IMR-90 (cell line): ENCODE data around the gene PRSS56. TPM values are rescaled to one million over a fixed set of nuclear protein-coding genes. Genes with fewer than 3 reads are reported as not detected.

Experiments used
- ATAC-seq: fragments of 200-7000 bp; cut with Tn5 transposase; 2 replicates; pipeline ENCODE4 v1.9.1; 2020; ENCODE audit warnings: low read depth, mild to moderate bottlenecking, moderate library complexity
- BruUV-seq: library from RNA; stranded (reverse); fragments of 400-500 nt; replicated peaks from 2 replicates; lab custom pipeline; 2021; lab: Mats Ljungman, UMichigan
- CTCF ChIA-PET: fragments of 300-600 bp; formaldehyde crosslinking; extraction: SDS; loops from one replicate; lab custom pipeline; 2021; ENCODE audit warnings: antibody characterized with exemption; lab: Yijun Ruan, JAX
- POLR2A ChIA-PET: fragments of 300-600 bp; sonication (Branson Sonifier 250); formaldehyde crosslinking; loops from one replicate; lab custom pipeline; 2022; ENCODE audit warnings: antibody characterized with exemption; ENCODE audit not compliant: unreplicated experiment; lab: Charles Lee
- DNase-seq: peaks from one replicate; pipeline ENCODE4 v3.0.0; 2013
- H2AFZ ChIP-seq: replicated peaks from 2 replicates; pipeline ENCODE3; 2013; ENCODE audit warnings: low read length, mild to moderate bottlenecking; ENCODE audit not compliant: poor library complexity
- H2AK5ac ChIP-seq: 2 replicates; pipeline ENCODE4 v1.6.1; 2013; ENCODE audit warnings: low read depth, low read length, inconsistent platforms
- H2AK9ac ChIP-seq: replicated peaks from 2 replicates; pipeline ENCODE3; 2013; ENCODE audit warnings: mild to moderate bottlenecking, low read depth, low read length, moderate library complexity; ENCODE audit not compliant: poor library complexity
- H2BK120ac ChIP-seq: 2 replicates; pipeline ENCODE4 v1.6.1; 2013; ENCODE audit warnings: low read depth, low read length, inconsistent platforms
- H2BK15ac ChIP-seq: 3 replicates; pipeline ENCODE4 v1.6.1; 2013; ENCODE audit warnings: low read depth, low read length, inconsistent platforms
- H2BK20ac ChIP-seq: 2 replicates; pipeline ENCODE4 v1.6.1; 2013; ENCODE audit warnings: low read depth, mild to moderate bottlenecking, inconsistent platforms, low read length, moderate library complexity
- H2BK5ac ChIP-seq: 2 replicates; pipeline ENCODE4 v1.6.1; 2013; ENCODE audit warnings: mild to moderate bottlenecking, low read depth, low read length, inconsistent platforms; ENCODE audit not compliant: poor library complexity, severe bottlenecking
- H3K14ac ChIP-seq: replicated peaks from 2 replicates; pipeline ENCODE4 v1.6.1; 2013; ENCODE audit warnings: low read depth, low read length, inconsistent platforms
- H3K18ac ChIP-seq: 2 replicates; pipeline ENCODE4 v1.6.1; 2013; ENCODE audit warnings: low read depth, low read length, control low read depth
- H3K23ac ChIP-seq: 2 replicates; pipeline ENCODE4 v1.6.1; 2013; ENCODE audit warnings: low read depth, low read length, inconsistent platforms
- H3K27ac ChIP-seq: 2 replicates; pipeline ENCODE4 v1.5.1; 2013; ENCODE audit warnings: mild to moderate bottlenecking, control low read depth, low read length; ENCODE audit not compliant: insufficient read depth
- H3K27me3 ChIP-seq: 2 replicates; pipeline ENCODE4 v1.6.1; 2013; ENCODE audit warnings: low read length; ENCODE audit not compliant: control insufficient read depth, insufficient read depth
- H3K36me3 ChIP-seq: 2 replicates; pipeline ENCODE4 v1.6.1; 2013; ENCODE audit warnings: low read length, mixed read lengths; ENCODE audit not compliant: control insufficient read depth, insufficient read depth
- H3K4ac ChIP-seq: 2 replicates; pipeline ENCODE4 v1.6.1; 2013; ENCODE audit warnings: low read depth, low read length, inconsistent platforms
- H3K4me1 ChIP-seq: 2 replicates; pipeline ENCODE4 v1.6.1; 2013; ENCODE audit warnings: low read length, mixed read lengths; ENCODE audit not compliant: control insufficient read depth, insufficient read depth
- H3K4me2 ChIP-seq: 2 replicates; pipeline ENCODE4 v1.6.1; 2013; ENCODE audit warnings: low read depth, mild to moderate bottlenecking, control low read depth, low read length, moderate library complexity
- H3K4me3 ChIP-seq: 2 replicates; pipeline ENCODE4 v1.5.1; 2013; ENCODE audit warnings: low read depth, mild to moderate bottlenecking, control low read depth, low read length, moderate library complexity; ENCODE audit not compliant: insufficient read depth
- H3K56ac ChIP-seq: 2 replicates; pipeline ENCODE4 v1.6.1; 2013; ENCODE audit warnings: low read length, inconsistent platforms; ENCODE audit not compliant: insufficient read depth; ENCODE audit errors: extremely low read depth
- H3K79me1 ChIP-seq, 2 experiments: 2 replicates each; pipeline ENCODE4 v1.6.1; 2013; ENCODE audit warnings: low read length in 2 of 2, inconsistent platforms in 1 of 2, low read depth in 1 of 2
- H3K9ac ChIP-seq: 2 replicates; pipeline ENCODE4 v1.6.1; 2013; ENCODE audit warnings: low read depth, low read length, control low read depth
- H3K9me1 ChIP-seq: 2 replicates; pipeline ENCODE4 v1.6.1; 2013; ENCODE audit warnings: low read length, inconsistent platforms; ENCODE audit not compliant: insufficient read depth
- H3K9me3 ChIP-seq: 2 replicates; pipeline ENCODE4 v1.6.1; 2013; ENCODE audit warnings: low read length; ENCODE audit not compliant: control insufficient read depth, insufficient read depth
- H4K20me1 ChIP-seq: 2 replicates; pipeline ENCODE4 v1.6.1; 2013; ENCODE audit warnings: low read length, inconsistent platforms; ENCODE audit not compliant: insufficient read depth
- H4K5ac ChIP-seq: 2 replicates; pipeline ENCODE4 v1.6.1; 2013; ENCODE audit warnings: mild to moderate bottlenecking, low read depth, low read length, control low read depth
- H4K8ac ChIP-seq, 2 experiments: 2 replicates each; pipeline ENCODE4 v1.6.1; 2013; ENCODE audit warnings: low read depth in 2 of 2, low read length in 2 of 2, control low read depth in 1 of 2, inconsistent platforms in 1 of 2
- H4K91ac ChIP-seq: 2 replicates; pipeline ENCODE4 v1.6.1; 2013; ENCODE audit warnings: low read depth, low read length, inconsistent platforms; ENCODE audit not compliant: insufficient read depth
- BHLHE40 ChIP-seq: fragments of 150-350 bp; IDR thresholded peaks from 2 replicates; pipeline ENCODE4 v1.6.1; 2016; ENCODE audit warnings: mild to moderate bottlenecking, low read depth, low read length
- CEBPB ChIP-seq: IDR thresholded peaks from 2 replicates; pipeline ENCODE4 v1.6.1; 2012; ENCODE audit warnings: low read depth, low read length, improper control_type of control experiment
- CTCF ChIP-seq: conservative IDR thresholded peaks from 2 replicates; pipeline ENCODE4 v1.5.1; 2012; ENCODE audit warnings: mild to moderate bottlenecking, low read depth, low read length, improper control_type of control experiment
- ELK1 ChIP-seq: fragments of 150-350 bp; IDR thresholded peaks from 2 replicates; pipeline ENCODE4 v1.6.1; 2016; ENCODE audit warnings: low read depth, mild to moderate bottlenecking, low read length, moderate library complexity, borderline replicate concordance
- MAFK ChIP-seq: IDR thresholded peaks from 2 replicates; pipeline ENCODE4 v1.6.1; 2012; ENCODE audit warnings: low read depth, low read length, improper control_type of control experiment
- MAZ ChIP-seq: IDR thresholded peaks from 2 replicates; pipeline ENCODE4 v1.6.1; 2012; ENCODE audit warnings: low read depth, mild to moderate bottlenecking, low read length, improper control_type of control experiment, moderate library complexity, borderline replicate concordance
- NFE2L2 ChIP-seq: fragments of 150-350 bp; IDR thresholded peaks from 2 replicates; pipeline ENCODE4 v1.6.1; 2016; ENCODE audit warnings: low read depth, mild to moderate bottlenecking, low read length
- POLR2A ChIP-seq: IDR thresholded peaks from 2 replicates; pipeline ENCODE4 v1.6.1; 2012; ENCODE audit warnings: mild to moderate bottlenecking, low read depth, low read length
- RAD21 ChIP-seq: IDR thresholded peaks from 2 replicates; pipeline ENCODE4 v1.6.1; 2012; ENCODE audit warnings: low read length, improper control_type of control experiment
- RCOR1 ChIP-seq: IDR thresholded peaks from 2 replicates; pipeline ENCODE4 v1.6.1; 2012; ENCODE audit warnings: mild to moderate bottlenecking, low read length, improper control_type of control experiment; ENCODE audit not compliant: insufficient replicate concordance
- RFX5 ChIP-seq: IDR thresholded peaks from 2 replicates; pipeline ENCODE4 v1.8.0; 2012; ENCODE audit warnings: low read depth, mild to moderate bottlenecking, low read length, moderate library complexity
- SMC3 ChIP-seq: fragments of 150-350 bp; IDR thresholded peaks from 2 replicates; pipeline ENCODE4 v1.6.1; 2016; ENCODE audit warnings: low read depth, mild to moderate bottlenecking, antibody characterized with exemption, low read length, moderate library complexity
- USF2 ChIP-seq: fragments of 150-350 bp; IDR thresholded peaks from 2 replicates; pipeline ENCODE4 v1.6.1; 2017; ENCODE audit warnings: mild to moderate bottlenecking, antibody characterized with exemption, low read length, low read depth
- WGBS, 2 experiments: methylation state at CpG; one replicate each; pipeline versions ENCODE4 v1.1.5 to v1.1.7; 2013; ENCODE audit warnings: missing lambda C conversion rate in 2 of 2; ENCODE audit not compliant: insufficient read length in 1 of 2; ENCODE audit errors: extremely low coverage in 2 of 2; 5-methylcytosine and 5-hydroxymethylcytosine counted together
- dilution Hi-C: fragments of 300-500 bp; cut with HindIII; formaldehyde crosslinking; loops from one replicate; pipeline ENCODE4 v1.14.3; 2018; ENCODE audit warnings: low sequenced_read_pairs; ENCODE audit not compliant: unreplicated experiment
- in situ Hi-C: fragments of 300-500 bp; cut with MboI; formaldehyde crosslinking; loops from 3 replicates; pipeline ENCODE4 v1.14.3; 2019; ENCODE audit warnings: low sequenced_read_pairs, inconsistent platforms, mixed read lengths
- intact Hi-C: fragments of 100-400 bp; cut with micrococcal nuclease; formaldehyde crosslinking; loops from 2 replicates; pipeline ENCODE4 v1.10.0; 2022
- polyA plus RNA-seq, 3 experiments: library from polyadenylated mRNA; depleted of rRNA; stranded (reverse); fragments of >200 nt; gene quantifications; 2 replicates each; pipeline ENCODE4 v1.2.3, GENCODE V29; 2012; ENCODE audit warnings: low replicate concordance in 1 of 3
- total RNA-seq: library from RNA; depleted of rRNA; stranded (reverse); fragments of >200 nt; gene quantifications from 2 replicates; pipeline ENCODE4 v1.2.3, GENCODE V29; 2012

PRSS56 gene
- total and polyA plus RNA-seq, 2 of the 4 experiments (the other 2 are of a cell fraction), result not detected

- in situ Hi-C loops, result no loop called here
- TF ChIP-seq MAFK (no peak), RCOR1 (no peak), SMC3 (no peak), RFX5 (no peak), NFE2L2 (no peak), RAD21 (no peak), POLR2A (no peak), USF2 (no peak), CTCF (no peak), ELK1 (no peak), CEBPB (no peak), MAZ (no peak), BHLHE40 (no peak)
- POLR2A ChIA-PET, result no interaction called here
Observed at GRCh38 chr2:232549655-232550353, 29.6 kb downstream of the PRSS56 start.

More at GRCh38 chr2:232549655-232550353, 29.6 kb downstream of the PRSS56 start:
- Histone ChIP-seq H3K18ac (peak overlapping the region; percentile 72), H2BK20ac (no peak overlapping the region), H4K91ac (peak overlapping the region; percentile 62; the same call in 1 of the 2 replicates), H3K14ac (peak overlapping the region; percentile 95), H4K8ac (peak overlapping the region; percentile 86 to 90), H2BK120ac (no peak overlapping the region), H3K9ac (peak overlapping the region; percentile 94), H2AK5ac (peak overlapping the region; percentile 23; the same call in 1 of the 2 replicates), H3K4ac (peak overlapping the region; percentile 74), H3K4me2 (peak overlapping the region; percentile 79), H2AK9ac (peak overlapping the region; percentile 97), H3K9me3 (no peaks in the 10 kb centered on the region), H3K79me1 (peaks cover 22 to 63% of the 10 kb centered on the region in 2 experiments), H3K56ac (peak overlapping the region; percentile 63), H3K4me3 (peak overlapping the region; percentile 71), H3K36me3 (peaks cover 7% of the 10 kb centered on the region; the same call in 1 of the 2 replicates), H2BK15ac (no peak overlapping the region), H3K9me1 (peaks cover 14% of the 10 kb centered on the region), H3K27me3 (no peaks in the 10 kb centered on the region), H4K5ac (peak overlapping the region; percentile 79), H3K27ac (peak overlapping the region; percentile 95), H2AFZ (peak overlapping the region; percentile 96), H2BK5ac (peak overlapping the region; percentile 71), H3K4me1 (no peaks in the 10 kb centered on the region), H3K23ac (peak overlapping the region; percentile 61), H4K20me1 (peaks cover 26% of the 10 kb centered on the region)
- ATAC-seq (no peak), DNase-seq (no peak)
- CTCF ChIA-PET, result no interaction called here
- intact Hi-C loops (no loop called here), dilution Hi-C loops (no loop called here)
- no TSS peak for BruUV-seq
- 0% methylated on average over 1 of the region's 21 CpGs; no CpG with 5 or more reads in 1 of the 2 experiments for WGBS, 2 experiments
